ENCODE measurements around the gene CLRN2.

DNA sequence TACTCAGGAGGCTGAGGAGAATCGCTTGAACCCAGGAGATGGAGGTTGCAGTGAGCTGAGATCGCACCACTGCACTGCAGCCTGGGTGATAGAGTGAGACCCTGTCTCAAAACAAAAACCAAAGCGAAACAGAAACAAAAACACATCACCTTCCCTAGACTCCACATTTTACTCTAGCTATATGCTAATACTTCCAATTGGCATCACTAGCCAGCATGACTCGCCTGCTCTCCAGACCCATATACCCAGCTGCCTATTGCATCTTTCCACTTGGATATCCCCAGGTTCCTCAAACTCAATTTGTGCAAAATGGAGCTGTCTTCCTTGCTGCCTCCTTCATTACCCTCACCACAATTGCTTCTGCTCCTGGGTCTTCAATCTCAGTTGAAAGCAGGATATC is 39.6 kb downstream of the CLRN2 start:
- no peak for TF ChIP-seq CREM (CRISPR knock-in tag; IDR thresholded peaks at IDR 0.05)
- TF ChIP-seq, protein P1, sequence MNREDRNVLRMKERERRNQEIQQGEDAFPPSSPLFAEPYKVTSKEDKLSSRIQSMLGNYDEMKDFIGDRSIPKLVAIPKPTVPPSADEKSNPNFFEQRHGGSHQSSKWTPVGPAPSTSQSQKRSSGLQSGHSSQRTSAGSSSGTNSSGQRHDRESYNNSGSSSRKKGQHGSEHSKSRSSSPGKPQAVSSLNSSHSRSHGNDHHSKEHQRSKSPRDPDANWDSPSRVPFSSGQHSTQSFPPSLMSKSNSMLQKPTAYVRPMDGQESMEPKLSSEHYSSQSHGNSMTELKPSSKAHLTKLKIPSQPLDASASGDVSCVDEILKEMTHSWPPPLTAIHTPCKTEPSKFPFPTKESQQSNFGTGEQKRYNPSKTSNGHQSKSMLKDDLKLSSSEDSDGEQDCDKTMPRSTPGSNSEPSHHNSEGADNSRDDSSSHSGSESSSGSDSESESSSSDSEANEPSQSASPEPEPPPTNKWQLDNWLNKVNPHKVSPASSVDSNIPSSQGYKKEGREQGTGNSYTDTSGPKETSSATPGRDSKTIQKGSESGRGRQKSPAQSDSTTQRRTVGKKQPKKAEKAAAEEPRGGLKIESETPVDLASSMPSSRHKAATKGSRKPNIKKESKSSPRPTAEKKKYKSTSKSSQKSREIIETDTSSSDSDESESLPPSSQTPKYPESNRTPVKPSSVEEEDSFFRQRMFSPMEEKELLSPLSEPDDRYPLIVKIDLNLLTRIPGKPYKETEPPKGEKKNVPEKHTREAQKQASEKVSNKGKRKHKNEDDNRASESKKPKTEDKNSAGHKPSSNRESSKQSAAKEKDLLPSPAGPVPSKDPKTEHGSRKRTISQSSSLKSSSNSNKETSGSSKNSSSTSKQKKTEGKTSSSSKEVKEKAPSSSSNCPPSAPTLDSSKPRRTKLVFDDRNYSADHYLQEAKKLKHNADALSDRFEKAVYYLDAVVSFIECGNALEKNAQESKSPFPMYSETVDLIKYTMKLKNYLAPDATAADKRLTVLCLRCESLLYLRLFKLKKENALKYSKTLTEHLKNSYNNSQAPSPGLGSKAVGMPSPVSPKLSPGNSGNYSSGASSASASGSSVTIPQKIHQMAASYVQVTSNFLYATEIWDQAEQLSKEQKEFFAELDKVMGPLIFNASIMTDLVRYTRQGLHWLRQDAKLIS (CRISPR knock-in tag; IDR thresholded peaks at IDR 0.05; ENCODE audit: borderline replicate concordance): no peak
- TF ChIP-seq, protein P2, sequence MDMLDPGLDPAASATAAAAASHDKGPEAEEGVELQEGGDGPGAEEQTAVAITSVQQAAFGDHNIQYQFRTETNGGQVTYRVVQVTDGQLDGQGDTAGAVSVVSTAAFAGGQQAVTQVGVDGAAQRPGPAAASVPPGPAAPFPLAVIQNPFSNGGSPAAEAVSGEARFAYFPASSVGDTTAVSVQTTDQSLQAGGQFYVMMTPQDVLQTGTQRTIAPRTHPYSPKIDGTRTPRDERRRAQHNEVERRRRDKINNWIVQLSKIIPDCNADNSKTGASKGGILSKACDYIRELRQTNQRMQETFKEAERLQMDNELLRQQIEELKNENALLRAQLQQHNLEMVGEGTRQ (CRISPR knock-in tag; IDR thresholded peaks at IDR 0.05): no peak
- TF ChIP-seq, protein P3, sequence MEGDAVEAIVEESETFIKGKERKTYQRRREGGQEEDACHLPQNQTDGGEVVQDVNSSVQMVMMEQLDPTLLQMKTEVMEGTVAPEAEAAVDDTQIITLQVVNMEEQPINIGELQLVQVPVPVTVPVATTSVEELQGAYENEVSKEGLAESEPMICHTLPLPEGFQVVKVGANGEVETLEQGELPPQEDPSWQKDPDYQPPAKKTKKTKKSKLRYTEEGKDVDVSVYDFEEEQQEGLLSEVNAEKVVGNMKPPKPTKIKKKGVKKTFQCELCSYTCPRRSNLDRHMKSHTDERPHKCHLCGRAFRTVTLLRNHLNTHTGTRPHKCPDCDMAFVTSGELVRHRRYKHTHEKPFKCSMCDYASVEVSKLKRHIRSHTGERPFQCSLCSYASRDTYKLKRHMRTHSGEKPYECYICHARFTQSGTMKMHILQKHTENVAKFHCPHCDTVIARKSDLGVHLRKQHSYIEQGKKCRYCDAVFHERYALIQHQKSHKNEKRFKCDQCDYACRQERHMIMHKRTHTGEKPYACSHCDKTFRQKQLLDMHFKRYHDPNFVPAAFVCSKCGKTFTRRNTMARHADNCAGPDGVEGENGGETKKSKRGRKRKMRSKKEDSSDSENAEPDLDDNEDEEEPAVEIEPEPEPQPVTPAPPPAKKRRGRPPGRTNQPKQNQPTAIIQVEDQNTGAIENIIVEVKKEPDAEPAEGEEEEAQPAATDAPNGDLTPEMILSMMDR (IDR thresholded peaks at IDR 0.05): no peak
- TF ChIP-seq HMGA2 (CRISPR knock-in tag; IDR thresholded peaks at IDR 0.05): no peak
